Right ventricle myocardium superior (tissue), 1 donor: ENCODE data around the gene CAMKK2. TPM values are rescaled to one million over a fixed set of nuclear protein-coding genes. Genes with fewer than 3 reads are reported as not detected.
A peak's percentile ranks its signal among the peaks of the same experiment; 100 is the strongest.
"Not testable (repeated sequence)": the region's sequence is repeated elsewhere in the genome, so short reads cannot be mapped to it uniquely, and the experiment has no call there.

Source experiments
- ATAC-seq: fragments of 200-7000 bp; cut with Tn5 transposase; one replicate; pipeline ENCODE4 v1.9.1; 2020; ENCODE audit warnings: mild to moderate bottlenecking; ENCODE audit not compliant: poor library complexity
- DNase-seq: peaks from one replicate; pipeline ENCODE4 v3.0.0-alpha.2; 2020
- intact Hi-C: fragments of 100-400 bp; cut with DNase I; formaldehyde crosslinking; loops from one replicate; pipeline ENCODE4 v1.11.2; 2022
- long read RNA-seq: library from polyadenylated mRNA; unstranded; transcript quantifications from one replicate; pipeline ENCODE4 v2.0.0, GENCODE V29; 2021
- total RNA-seq: library from RNA; stranded (reverse); fragmentation: NEBNext Ultra II Directional; extraction: Animal tissue kit (Norgen Biotek cat#: 25700); gene quantifications from one replicate; pipeline ENCODE4 v1.2.1, GENCODE V29; 2021
- donor health status: DM: no; HTN: yes; CAD: no; lungs with severe emphysema.

The CAMKK2 gene
- 14.8 TPM for total RNA-seq
- long read RNA-seq, transcript CAMKK2-208 (16 exons, 2,006 nt) = major isoform, 7 of 31 reads
- long read RNA-seq, transcript CAMKK2-207 (17 exons, 2,116 nt) = minor isoform, 6 of 31 reads
- long read RNA-seq, partial matches to known transcripts = 11 of 31 reads
- long read RNA-seq, other reads (novel, unspliced or antisense) = 7 of 31 reads

- DNase-seq = peak; percentile 91
- ATAC-seq = peak; percentile 97
- intact Hi-C loops = no loop called here
Observed at GRCh38 chr12:121296618-121297434, at the start of gene CAMKK2. CAMKK2 (minus strand) TSS chr12:121296709; CDS start chr12:121274526, 22,183 bp downstream.

- ATAC-seq (no peak), DNase-seq (no peak)
- intact Hi-C loops = no loop called here
Observed at GRCh38 chr12:121345151-121345815, 48.8 kb upstream of the CAMKK2 start.

GRCh38 chr12:121344506-121344905, 48.0 kb upstream of the CAMKK2 start:
- intact Hi-C loops = no loop called here
- ATAC-seq (no peak), DNase-seq (no peak)

- no peak for ATAC-seq
- intact Hi-C loops = loop anchor here (5.0 kb wide), 1 partner anchor 105 kb away; no protein-coding TSS in a partner anchor
- DNase-seq = no peak
Observed at GRCh38 chr12:121337416-121337815, 40.9 kb upstream of the CAMKK2 start.

- ATAC-seq = peak; percentile 82
- DNase-seq = no peak
- intact Hi-C loops = loop anchor here (5.0 kb wide), 1 partner anchor 108 kb away; no protein-coding TSS in a partner anchor
Observed at GRCh38 chr12:121334513-121335343, 38.2 kb upstream of the CAMKK2 start.

DNA sequence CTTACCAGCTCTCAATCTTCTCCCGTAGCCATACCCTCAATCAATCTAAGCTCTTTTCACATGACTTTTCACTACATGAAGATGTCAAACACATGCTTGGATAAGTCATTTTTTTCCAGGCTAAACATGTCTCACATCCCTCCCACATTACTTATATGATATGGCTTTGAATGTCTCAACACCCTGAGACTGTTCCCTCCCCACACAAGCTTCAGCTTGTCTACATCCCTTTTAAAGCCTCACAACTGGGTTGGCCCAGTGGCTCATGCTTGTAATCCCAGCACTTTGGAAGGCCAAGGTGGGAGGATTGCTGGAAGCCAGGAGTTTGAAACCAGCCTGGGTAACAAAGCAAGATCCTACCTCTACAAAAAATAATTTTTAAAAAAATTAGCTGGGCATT, 37.2 kb upstream of the CAMKK2 start:
- DNase-seq = no peak
- ATAC-seq = no peak
- intact Hi-C loops = no loop called here

DNA sequence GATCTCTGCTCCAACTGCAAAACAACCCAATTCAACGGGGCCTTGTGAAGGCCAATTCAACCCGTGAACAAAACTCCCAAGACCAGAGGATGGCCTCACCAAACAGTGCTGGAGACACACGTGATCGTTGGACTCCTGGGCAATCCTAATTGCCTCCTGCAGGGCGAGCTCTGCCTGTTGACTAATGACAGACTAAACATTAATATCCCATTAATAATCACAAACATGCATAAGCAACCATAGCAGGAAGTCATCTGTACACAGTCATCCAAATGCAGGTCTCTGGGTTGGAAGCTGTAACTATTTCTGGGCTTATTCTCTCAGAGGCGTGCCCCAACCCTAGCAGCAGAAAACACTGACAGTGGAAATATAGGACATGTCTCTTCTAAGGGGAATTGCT, 34.7 kb upstream of the CAMKK2 start:
- DNase-seq (no peak), ATAC-seq (no peak)
- intact Hi-C loops = no loop called here

DNA sequence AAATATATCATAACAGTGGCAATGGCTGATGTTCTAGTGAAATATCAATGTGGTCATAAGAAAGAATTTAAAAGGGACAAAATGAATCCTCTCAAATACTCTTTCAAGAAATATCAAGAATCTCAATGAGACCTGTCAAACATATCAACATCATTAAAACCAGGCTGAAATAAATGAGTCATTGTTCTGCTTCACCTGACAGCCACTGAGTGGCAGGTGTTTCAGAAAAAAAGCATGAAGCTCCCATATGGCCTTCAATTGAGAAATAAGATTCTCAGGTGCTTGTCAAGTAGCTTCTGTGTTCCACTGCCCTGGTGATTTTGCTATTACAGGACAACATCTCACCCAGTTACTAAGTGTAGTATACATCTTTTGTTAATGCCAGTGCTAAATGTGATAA, 34.2 kb upstream of the CAMKK2 start:
- DNase-seq (no peak), ATAC-seq (no peak)
- intact Hi-C loops = no loop called here

DNA sequence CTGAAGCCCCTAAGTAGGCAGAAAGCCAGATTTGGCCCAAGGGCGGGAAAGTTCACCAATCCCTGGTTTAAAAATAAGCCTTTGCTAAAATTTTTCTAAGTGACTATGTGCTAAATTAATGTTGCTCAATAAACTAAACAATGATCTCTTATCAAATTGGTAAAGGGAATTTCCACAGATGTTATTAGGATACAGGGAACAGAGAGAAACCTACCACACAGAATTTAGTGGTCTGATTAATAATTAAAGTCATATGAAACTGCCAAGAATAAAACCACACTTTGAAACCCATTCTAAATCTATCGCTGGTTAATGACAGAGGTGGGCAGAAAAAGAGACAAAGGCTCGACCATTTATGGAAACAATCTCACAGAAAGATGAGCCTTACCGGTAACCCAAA, 33.7 kb upstream of the CAMKK2 start:
- intact Hi-C loops = no loop called here
- ATAC-seq (no peak), DNase-seq (no peak)

GRCh38 chr12:121328620-121329019, 32.1 kb upstream of the CAMKK2 start:
- intact Hi-C loops = no loop called here
- ATAC-seq (no peak), DNase-seq (no peak)

GRCh38 chr12:121326996-121327674, 30.6 kb upstream of the CAMKK2 start:
- intact Hi-C loops = no loop called here
- no peak for DNase-seq
- ATAC-seq = no peak

GRCh38 chr12:121325922-121326396, 29.4 kb upstream of the CAMKK2 start:
- intact Hi-C loops = no loop called here
- ATAC-seq (no peak), DNase-seq (no peak)

DNA sequence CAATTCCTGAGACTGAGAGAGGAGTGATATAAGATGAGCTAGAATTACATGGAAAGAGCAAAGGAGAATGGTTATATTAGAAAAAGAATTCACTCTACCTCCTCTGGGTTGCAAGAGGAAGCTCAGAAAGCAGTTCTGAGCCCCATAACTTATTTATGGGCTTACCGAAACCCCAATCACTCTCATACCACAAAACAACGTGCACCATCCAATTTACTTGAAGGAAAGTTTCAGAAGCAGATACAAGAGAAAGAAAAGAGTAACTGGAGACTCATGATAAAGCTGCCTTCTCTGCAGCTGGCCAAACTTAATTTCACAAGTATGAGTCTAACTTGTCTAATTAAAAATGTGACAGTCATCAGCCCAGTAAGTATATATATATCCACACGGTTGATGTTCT, 27.4 kb upstream of the CAMKK2 start:
- intact Hi-C loops = no loop called here
- ATAC-seq = no peak

DNA sequence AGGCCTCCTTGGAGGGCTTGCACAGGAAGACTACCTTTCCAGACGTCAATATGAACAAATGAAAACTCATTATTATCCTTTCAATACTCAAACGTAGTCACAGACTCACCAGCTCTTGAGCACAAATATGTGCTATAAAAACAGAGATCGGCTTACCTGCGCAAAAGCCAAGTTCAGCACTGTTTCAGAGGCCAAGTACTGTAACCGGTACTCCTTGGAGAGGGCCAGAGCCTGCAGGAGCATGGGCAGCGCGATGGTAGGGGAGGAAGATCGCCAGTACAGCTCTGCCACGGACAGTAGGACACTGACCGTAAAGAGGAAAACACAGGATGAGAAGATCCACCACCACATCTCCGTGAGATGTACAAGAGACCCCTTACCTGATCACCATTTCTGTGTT, 21.6 kb upstream of the CAMKK2 start:
- DNase-seq (no peak), ATAC-seq (no peak)
- intact Hi-C loops = no loop called here

More for the DNA sequence above, 27.4 kb upstream of the CAMKK2 start:
- DNase-seq = no peak

DNA sequence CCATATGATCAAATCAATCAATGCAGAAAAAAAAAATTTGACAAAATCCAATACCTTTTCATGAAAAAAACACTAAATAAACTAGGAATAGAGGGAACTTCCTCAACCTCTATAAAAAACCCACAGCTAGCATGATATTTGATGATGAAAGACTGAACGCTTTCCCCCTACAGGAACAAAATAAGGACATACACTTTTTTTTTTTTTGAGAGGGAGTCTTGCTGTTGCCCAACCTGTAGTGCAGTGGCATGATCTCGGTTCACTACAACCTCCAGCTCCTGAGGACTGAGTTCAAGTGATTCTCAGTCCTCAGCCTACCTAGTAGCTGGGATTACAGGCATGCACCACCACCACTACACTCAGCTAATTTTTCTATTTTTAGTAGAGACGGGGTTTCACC, 17.9 kb upstream of the CAMKK2 start:
- no peak for ATAC-seq
- DNase-seq = no peak
- intact Hi-C loops = no loop called here

DNA sequence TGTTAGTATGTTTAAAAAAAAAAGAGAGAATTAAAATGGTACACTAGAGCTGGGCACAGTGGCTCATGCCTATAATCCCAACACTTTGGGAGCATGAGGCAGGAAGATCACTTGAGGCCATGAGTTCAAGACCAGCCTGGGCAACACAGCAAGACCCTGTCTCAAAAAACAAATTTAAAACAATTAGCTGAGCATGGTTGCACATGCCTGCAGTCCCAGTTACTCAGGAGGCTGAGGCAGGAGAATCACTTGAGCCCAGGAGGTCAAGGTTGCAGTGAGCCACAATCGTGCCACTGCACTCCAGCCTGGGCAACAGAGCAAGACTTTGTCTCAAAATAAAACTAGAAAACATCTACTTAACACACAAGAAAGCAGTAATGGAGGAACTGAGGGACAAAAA, 13.7 kb upstream of the CAMKK2 start:
- ATAC-seq, DNase-seq, intact Hi-C loops: not testable (repeated sequence)

DNA sequence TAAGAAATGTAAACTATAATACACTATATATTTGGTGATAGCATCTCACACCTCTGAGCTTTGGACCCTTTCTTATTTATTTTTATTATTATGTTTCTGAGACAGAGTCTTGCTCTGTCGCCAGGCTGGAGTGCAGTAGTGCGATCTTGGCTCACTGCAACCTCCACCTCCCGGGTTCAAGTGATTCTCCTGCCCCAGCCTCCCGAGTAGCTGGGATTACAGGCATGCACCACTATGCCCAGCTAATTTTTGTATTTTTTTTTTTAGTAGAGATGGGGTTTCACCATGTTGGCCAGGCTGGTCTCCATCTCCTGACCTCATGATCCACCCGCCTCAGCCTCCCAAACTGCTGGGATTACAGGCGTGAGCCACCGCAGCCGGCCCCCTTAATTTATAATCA, 10.9 kb upstream of the CAMKK2 start:
- intact Hi-C loops, DNase-seq, ATAC-seq: not testable (repeated sequence)

DNA sequence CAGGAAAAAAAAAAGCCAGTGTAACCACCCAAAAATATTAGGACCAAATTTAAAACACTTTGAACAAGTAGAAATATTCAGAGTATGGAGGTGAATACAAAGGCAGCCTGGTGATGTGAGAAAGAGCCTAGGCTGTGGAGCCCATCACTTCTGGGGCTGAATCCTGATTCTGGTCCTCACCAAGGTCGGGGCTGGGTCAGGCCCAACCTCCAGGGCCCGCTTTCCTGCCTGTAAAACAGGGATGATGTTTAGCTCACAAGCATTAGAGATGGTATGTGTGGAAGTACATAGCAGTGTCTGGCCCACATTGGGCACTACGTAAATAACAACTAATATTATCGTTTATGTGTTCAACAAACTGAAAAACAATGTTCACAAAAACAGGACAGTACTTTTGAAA, 7.8 kb upstream of the CAMKK2 start:
- intact Hi-C loops = no loop called here
- no peak for ATAC-seq
- DNase-seq = no peak
